Measurements from ENCODE around the gene DYRK1B. TPM values are rescaled to one million over a fixed set of nuclear protein-coding genes. Genes with fewer than 3 reads are reported as not detected.

Gene DYRK1B
- total RNA-seq, 1 donor from 2014 or later = 6.7 TPM

Other genes with a start within 250 kb of the DYRK1B start
- not detected in 2 replicates for gene LGALS13, start 231.6 kb downstream of the DYRK1B start, total RNA-seq
- gene LGALS16, start 178.2 kb downstream of the DYRK1B start, total RNA-seq = not detected in 2 replicates
- not detected in 2 replicates for gene LGALS14, start 129.7 kb downstream of the DYRK1B start, total RNA-seq
- 0.30 TPM in 1 of 2 replicates, not detected in the other for gene CLC, start 96.1 kb downstream of the DYRK1B start, total RNA-seq
- not detected in 2 replicates for gene LEUTX, start 55.3 kb downstream of the DYRK1B start, total RNA-seq
- 522 and 547 TPM in 2 replicates for gene FBL, start 12.2 kb upstream of the DYRK1B start, total RNA-seq
- gene FCGBP, start 100.5 kb upstream of the DYRK1B start, total RNA-seq = 2.4 and 2.5 TPM in 2 replicates
- 169 and 174 TPM in 2 replicates for gene PSMC4, start 137.0 kb upstream of the DYRK1B start, total RNA-seq
- 4.6 and 5.2 TPM in 2 replicates for gene ZNF546, start 162.9 kb upstream of the DYRK1B start, total RNA-seq
- 19.5 and 20.5 TPM in 2 replicates for gene ZNF780B, start 222.1 kb upstream of the DYRK1B start, total RNA-seq

Data from activated T-helper 2 cell treated with anti-CD3 and anti-CD28 coated beads, Interferon-gamma antibody, Interleukin-2, Interleukin-4, amounts not matched to agents 10 μg/mL and 5 μg/mL and 100 μg/mL, durations not matched to agents 14 hours and 24 hours and 36 hours (primary cell).